ENCODE results near the gene DCLK2. TPM values are rescaled to one million over a fixed set of nuclear protein-coding genes. Genes with fewer than 3 reads are reported as not detected.

The DCLK2 gene
- total and polyA plus RNA-seq, 2 of the 8 experiments (the other 6 are each of a cell fraction or from before 2014, with no cell fraction given), result 0.32 to 0.37 TPM

DNA sequence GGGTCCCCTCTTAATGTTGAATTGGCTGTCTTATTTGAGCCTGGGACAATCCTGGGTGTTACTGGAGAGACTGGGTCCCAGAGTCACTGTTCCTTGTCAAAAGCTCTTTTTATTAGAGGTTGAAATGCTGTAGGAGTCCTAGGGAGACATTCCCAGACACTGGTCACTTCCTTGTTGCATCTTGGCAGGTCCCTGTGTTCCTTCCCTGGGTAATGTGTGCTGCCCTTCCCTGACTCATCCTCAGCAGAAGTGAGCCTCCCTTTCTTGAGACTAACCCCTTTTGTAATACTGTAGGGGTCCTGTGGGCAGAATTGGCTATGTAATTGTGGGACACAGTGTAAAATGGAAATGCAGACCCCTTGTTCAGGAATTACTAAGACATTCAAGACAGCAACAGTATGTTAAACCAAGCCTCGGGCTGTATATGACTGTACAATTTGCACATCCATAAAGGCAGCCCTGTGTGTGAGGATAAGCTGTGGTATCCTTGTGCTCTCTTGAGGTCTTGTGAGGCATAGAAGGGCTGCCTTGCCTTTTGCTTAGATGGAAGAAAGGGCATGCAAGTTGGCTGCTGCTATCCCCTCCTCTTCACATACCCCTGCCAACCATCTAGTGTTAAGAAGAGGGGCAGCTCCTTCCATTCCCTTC is 53.5 kb downstream of the DCLK2 start:
- POLR2A ChIA-PET (ENCODE audit: partially characterized antibody), result no interaction called here
- H3K9ac ChIP-seq (replicated peaks in 1 of 4; ENCODE audit: extremely low read depth in 1 of 4, low read depth in 3 of 4, low read length in 3 of 4), result no peak overlapping the region
- H2BK12ac ChIP-seq (ENCODE audit: low read depth, low read length), result no peak overlapping the region
- H3K27me3 ChIP-seq (replicated peaks in 1 of 4; ENCODE audit: control insufficient read depth in 3 of 4, extremely low read depth in 1 of 4, insufficient read depth in 3 of 4, low read length in 3 of 4), result no peaks in the 10 kb centered on the region
- H4K8ac ChIP-seq (ENCODE audit: extremely low read depth, insufficient read depth, low read length), result no peak overlapping the region
- no peak overlapping the region for H2BK120ac ChIP-seq (replicated peaks; ENCODE audit: low read depth, low read length)
- H2BK5ac ChIP-seq (ENCODE audit: low read depth, low read length), result no peak overlapping the region
- no peaks in the 10 kb centered on the region for H3K79me2 ChIP-seq (ENCODE audit: control insufficient read depth in 1 of 2, insufficient read depth in 2 of 2, low read length in 2 of 2)
- H3K23ac ChIP-seq (ENCODE audit: insufficient read length), result no peak overlapping the region
- no peak overlapping the region for H3K4me3 ChIP-seq (ENCODE audit: extremely low read depth in 1 of 4, insufficient read depth in 2 of 4, low read depth in 3 of 4, low read length in 4 of 4)
- H2AK5ac ChIP-seq (ENCODE audit: low read depth, low read length), result no peak overlapping the region
- no peak overlapping the region for H2AFZ ChIP-seq (ENCODE audit: low read length)
- H3K36me3 ChIP-seq (ENCODE audit: control insufficient read depth in 2 of 4, insufficient read depth in 4 of 4, low read length in 3 of 4), result no peaks in the 10 kb centered on the region
- peaks cover 2% of the 10 kb centered on the region; the same call in 1 of the 2 replicates for H3K23me2 ChIP-seq (ENCODE audit: low read depth, low read length)
- no peak overlapping the region for H4K91ac ChIP-seq (replicated peaks; ENCODE audit: insufficient read length, low read length)
- no peak overlapping the region for H2BK20ac ChIP-seq (ENCODE audit: low read length)
- TF ChIP-seq SP1 (IDR thresholded peaks at IDR 0.05; ENCODE audit: low read depth, low read length), result no peak
- no peak for TF ChIP-seq KDM4A (IDR thresholded peaks at IDR 0.05; ENCODE audit: low read depth, low read length, severe bottlenecking)
- TF ChIP-seq, protein P1, sequence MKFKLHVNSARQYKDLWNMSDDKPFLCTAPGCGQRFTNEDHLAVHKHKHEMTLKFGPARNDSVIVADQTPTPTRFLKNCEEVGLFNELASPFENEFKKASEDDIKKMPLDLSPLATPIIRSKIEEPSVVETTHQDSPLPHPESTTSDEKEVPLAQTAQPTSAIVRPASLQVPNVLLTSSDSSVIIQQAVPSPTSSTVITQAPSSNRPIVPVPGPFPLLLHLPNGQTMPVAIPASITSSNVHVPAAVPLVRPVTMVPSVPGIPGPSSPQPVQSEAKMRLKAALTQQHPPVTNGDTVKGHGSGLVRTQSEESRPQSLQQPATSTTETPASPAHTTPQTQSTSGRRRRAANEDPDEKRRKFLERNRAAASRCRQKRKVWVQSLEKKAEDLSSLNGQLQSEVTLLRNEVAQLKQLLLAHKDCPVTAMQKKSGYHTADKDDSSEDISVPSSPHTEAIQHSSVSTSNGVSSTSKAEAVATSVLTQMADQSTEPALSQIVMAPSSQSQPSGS (IDR thresholded peaks at IDR 0.05; ENCODE audit: low read length), result no peak
- no peak for TF ChIP-seq EGR1 (IDR thresholded peaks at IDR 0.05; ENCODE audit: borderline replicate concordance, low read depth, low read length)
- no peak for TF ChIP-seq RXRA (IDR thresholded peaks at IDR 0.05; ENCODE audit: insufficient read depth, low read depth, low read length)
- TF ChIP-seq RAD21 (IDR thresholded peaks at IDR 0.05 in 1 of 2, conservative IDR thresholded peaks at IDR 0.05 in 1 of 2; ENCODE audit: low read depth in 2 of 2, low read length in 2 of 2), result no peak
- no peak for TF ChIP-seq SIRT6 (IDR thresholded peaks at IDR 0.05; ENCODE audit: low read length)
- H3K14ac ChIP-seq (ENCODE audit: insufficient read length), result no peak overlapping the region
- H3K27ac ChIP-seq (ENCODE audit: low read depth, low read length), result no peak overlapping the region
- no peak overlapping the region for H3K56ac ChIP-seq (replicated peaks; ENCODE audit: insufficient read length, low read depth, low read length)
- FAIRE-seq (no peak), DNase-seq (ENCODE audit: low read depth in 1 of 2, low spot score in 2 of 2) (no peak)
- H2BK15ac ChIP-seq (ENCODE audit: low read length), result no peak overlapping the region
- no peaks in the 10 kb centered on the region for H3K4me1 ChIP-seq (replicated peaks in 1 of 4; ENCODE audit: control insufficient read depth in 3 of 4, insufficient read depth in 4 of 4, low read length in 3 of 4)
- H3K18ac ChIP-seq (ENCODE audit: extremely low read depth, low read length), result no peak overlapping the region
- no peaks in the 10 kb centered on the region for H4K20me1 ChIP-seq (replicated peaks in 1 of 2; ENCODE audit: control insufficient read depth in 1 of 2, insufficient read depth in 2 of 2, low read length in 2 of 2)
- no peak overlapping the region for H4K5ac ChIP-seq (ENCODE audit: insufficient read length, low read depth, low read length)
- WGBS, 2 experiments (ENCODE audit: extremely low coverage in 1 of 2, insufficient coverage in 1 of 2, insufficient read length in 1 of 2, insufficient replicate concordance in 2 of 2, low coverage in 1 of 2, low lambda C conversion rate in 2 of 2, missing lambda C conversion rate in 1 of 2), result 91% methylated on average over 1 of the region's 1 CpG; no CpG with 5 or more reads in 1 of the 2 experiments
- CTCF ChIA-PET (ENCODE audit: partially characterized antibody), result interaction anchor here (1.6 to 2.1 kb wide), 3 partner anchors 9 to 68 kb away, joined by 4 to 10 read pairs (median 4); no protein-coding TSS in a partner anchor
- no peaks in the 10 kb centered on the region for H3K9me3 ChIP-seq (ENCODE audit: insufficient read depth in 2 of 2, low read depth in 1 of 2, low read length in 1 of 2)
- no peak overlapping the region for H3K4ac ChIP-seq (replicated peaks; ENCODE audit: insufficient read length, low read depth, low read length)
- H3K4me2 ChIP-seq (ENCODE audit: insufficient read depth in 1 of 2, low read depth in 2 of 2, low read length in 2 of 2), result no peak overlapping the region
- H3K79me1 ChIP-seq (ENCODE audit: low read depth, low read length), result no peaks in the 10 kb centered on the region
